HG03095 (cell line): ENCODE data around the gene ZFAND2A.
"Not testable (repeated sequence)": the region's sequence is repeated elsewhere in the genome, so short reads cannot be mapped to it uniquely, and the experiment has no call there.

Experiments used
- ATAC-seq: cut with Tn5 transposase; IDR thresholded peaks from one replicate; pipeline ENCODE4 v1.9.1; 2021; ENCODE audit warnings: moderate library complexity; ENCODE audit not compliant: unreplicated experiment

The ZFAND2A gene

GRCh38 chr7:1159891-1160669, at the start of gene ZFAND2A:
Gene ZFAND2A, minus strand, starts transcription at chr7:1160196. Its CDS starts 1,984 bp downstream, at chr7:1158212.
- peak; percentile 90 for ATAC-seq

DNA sequence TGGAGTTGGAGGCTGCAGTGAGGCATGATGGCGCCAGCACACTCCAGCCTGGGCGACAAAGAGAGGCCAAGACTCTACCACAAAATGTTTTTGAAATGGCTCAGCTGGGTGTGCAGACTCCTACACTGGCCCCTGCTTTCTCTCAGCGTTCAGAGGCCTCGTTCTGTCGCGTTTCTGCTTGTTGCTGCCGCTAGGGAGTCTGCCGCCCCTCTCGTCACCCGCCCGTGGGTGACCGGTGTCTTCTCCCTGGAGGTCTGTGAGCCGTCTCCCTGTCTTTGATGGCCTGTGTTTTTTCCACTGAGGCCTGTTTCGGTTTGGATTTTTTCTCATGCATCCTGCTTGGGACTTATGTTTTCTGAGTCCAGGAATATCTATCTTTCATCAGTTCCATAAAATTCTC, 49.1 kb upstream of the ZFAND2A start:
- ATAC-seq, result no peak

- not testable (repeated sequence) for ATAC-seq
Measured at GRCh38 chr7:1205742-1206141, 45.7 kb upstream of the ZFAND2A start.

DNA sequence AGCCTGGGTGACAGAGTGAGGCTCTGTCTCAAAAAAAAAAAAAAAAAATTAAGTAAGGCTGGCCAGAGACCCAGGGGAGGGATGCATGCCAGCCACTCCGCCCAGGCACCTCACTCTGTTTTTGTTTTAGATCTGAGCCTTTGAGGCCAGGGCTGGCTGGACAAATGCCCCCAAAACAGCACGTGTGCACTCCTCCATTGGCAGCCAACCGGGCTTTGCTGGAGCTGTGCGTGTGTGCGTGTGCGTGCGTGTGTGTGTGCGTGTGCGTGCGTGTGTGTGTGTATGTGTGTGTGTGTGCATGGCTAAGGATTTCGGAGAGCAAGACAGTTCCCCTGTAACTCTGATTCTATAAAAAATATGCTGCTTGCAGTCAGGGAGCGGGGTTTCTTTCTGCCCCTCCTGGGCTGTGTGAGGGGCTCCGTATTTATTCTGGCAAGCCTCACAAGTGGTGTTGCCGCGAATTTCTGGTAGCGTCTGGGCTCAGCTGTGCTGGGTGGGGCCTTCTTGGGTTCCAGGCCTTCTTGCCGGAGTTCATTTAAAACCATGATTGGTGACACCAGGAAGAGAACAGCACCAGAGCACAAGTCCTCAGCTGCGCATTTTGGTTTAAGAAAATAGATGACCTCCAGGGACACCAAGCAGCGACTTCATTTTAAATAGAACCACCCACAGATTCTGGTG, 44.6 kb upstream of the ZFAND2A start:
- ATAC-seq, result no peak

DNA sequence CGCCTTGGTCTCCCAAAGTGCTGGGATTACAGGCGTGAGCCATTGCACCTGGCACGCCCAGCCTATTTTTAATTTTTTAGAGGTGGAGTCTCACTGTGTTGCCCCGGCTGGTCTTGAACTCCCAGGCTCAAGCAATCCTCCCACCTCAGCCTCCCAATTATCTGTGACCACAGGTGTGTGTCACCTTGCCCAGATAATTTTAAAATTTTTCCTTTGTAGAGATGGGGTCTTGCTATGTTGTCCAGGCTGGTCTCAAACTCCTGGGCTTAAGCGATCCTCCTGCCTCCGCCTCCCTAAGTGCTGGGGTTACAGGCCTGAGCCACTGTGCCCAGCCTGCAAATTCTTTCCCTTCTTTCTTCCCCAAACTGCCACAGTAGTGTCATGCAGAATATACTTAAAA, 42.9 kb upstream of the ZFAND2A start:
- not testable (repeated sequence) for ATAC-seq

- ATAC-seq, result no peak
Measured at GRCh38 chr7:1201916-1202315, 41.9 kb upstream of the ZFAND2A start.

DNA sequence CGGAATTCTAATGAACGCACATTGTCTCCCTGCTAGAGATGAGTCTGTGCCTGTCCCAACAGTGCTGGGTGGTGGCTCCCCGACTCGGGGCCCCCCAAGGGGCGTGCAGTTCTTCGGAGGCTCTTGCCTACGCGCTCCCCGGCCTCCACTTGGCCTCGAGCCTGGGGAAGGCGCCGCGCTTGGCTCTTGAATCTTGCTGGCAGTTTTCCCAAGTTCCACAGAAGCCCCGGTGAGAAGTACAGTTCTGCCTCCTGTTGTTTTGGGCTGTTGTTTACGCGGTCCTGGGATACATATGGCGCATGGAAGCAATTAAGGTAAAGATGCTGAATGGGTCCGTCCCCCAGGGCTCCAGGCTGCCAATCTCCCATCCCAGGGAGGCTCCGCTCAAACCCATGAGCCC, 40.0 kb upstream of the ZFAND2A start:
- no peak for ATAC-seq

DNA sequence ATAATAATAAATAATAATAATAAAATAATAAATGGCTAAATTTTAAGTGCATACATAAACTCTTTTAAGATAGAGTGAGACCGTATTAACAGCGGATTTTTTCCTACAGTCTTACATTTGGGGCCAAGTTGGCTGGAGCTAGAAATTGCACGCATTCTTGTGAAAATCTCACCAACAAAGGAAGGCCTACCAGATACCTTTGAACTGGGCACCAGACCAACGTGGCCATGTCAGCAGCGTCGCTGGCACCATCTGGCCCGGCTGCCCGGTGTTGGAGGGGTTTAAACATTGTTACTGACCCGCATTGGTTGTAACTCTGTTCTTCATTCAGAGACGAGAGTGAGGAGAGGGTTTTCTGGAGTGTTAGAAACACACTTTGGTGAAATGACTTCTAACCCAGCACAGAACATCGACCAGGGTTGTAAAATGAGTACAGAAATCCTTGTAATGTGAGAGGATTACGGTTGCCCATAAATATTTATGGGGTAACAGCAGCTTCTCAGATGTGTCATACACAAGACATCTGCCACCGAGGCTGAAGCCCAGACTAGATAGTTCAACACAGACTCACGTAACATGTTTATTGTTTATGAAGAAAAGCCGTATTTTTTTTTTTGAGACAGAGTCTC, 38.1 kb upstream of the ZFAND2A start:
- no peak for ATAC-seq

DNA sequence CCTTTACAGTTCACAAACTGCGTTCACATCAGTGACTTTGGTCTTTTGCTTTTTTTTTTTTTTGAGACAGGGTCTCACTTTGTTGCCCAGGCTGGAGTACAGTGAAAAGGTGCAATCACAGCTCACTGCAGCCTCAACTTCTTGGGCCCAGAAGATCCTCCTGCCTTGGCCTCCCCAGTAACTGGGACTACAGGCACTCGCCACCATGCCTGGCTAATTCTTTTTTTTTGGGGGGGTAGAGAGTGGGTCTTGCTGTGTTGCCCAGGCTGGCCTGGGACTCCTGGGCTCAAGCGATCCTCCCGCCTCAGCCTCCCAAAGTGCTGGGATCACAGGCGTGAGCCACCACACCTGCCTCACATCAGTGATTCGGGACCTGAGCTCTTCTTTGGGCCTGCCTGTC, 37.0 kb upstream of the ZFAND2A start:
- ATAC-seq, result no peak

DNA sequence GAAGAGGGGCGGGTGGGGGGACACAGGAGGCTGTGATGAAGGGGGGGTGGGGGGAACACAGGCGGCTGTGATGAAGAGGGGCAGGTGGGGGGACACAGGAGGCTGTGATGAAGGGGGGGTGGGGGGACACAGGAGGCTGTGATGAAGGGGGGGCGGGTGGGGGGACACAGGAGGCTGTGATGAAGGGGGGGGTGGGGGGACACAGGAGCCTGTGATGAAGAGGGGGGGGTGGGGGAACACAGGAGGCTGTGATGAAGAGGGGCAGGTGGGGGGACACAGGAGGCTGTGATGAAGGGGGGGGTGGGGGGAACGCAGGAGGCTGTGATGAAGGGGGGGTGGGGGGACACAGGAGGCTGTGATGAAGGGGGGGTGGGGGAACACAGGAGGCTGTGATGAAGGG, 36.4 kb upstream of the ZFAND2A start:
- ATAC-seq, result not testable (repeated sequence)

- no peak for ATAC-seq
Measured at GRCh38 chr7:1193593-1194424, 33.8 kb upstream of the ZFAND2A start.

DNA sequence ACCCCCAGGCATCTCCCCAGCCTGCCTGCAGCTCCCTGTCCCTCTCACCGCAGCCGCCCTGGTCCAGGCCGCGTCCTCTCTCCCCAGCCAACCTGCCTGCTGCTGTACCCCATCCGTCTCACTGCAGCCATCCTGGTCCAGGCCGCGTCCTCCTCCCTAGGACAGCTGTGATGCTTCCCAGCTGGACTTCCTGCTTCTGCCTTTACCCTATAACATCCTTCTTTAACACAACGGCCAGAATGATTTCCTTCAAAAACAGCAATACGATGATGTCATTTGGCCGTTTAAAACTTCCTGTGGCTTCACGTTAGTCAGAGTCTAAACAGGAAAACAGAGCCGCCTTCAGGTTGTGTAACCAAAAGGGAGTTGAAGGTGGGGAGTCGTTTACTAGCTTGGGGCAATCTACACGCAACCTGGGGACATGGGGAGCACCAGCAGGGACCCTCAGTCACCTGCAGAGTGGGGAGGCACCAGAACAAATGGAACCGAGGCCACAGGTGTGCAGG, 32.2 kb upstream of the ZFAND2A start:
- ATAC-seq, result no peak

DNA sequence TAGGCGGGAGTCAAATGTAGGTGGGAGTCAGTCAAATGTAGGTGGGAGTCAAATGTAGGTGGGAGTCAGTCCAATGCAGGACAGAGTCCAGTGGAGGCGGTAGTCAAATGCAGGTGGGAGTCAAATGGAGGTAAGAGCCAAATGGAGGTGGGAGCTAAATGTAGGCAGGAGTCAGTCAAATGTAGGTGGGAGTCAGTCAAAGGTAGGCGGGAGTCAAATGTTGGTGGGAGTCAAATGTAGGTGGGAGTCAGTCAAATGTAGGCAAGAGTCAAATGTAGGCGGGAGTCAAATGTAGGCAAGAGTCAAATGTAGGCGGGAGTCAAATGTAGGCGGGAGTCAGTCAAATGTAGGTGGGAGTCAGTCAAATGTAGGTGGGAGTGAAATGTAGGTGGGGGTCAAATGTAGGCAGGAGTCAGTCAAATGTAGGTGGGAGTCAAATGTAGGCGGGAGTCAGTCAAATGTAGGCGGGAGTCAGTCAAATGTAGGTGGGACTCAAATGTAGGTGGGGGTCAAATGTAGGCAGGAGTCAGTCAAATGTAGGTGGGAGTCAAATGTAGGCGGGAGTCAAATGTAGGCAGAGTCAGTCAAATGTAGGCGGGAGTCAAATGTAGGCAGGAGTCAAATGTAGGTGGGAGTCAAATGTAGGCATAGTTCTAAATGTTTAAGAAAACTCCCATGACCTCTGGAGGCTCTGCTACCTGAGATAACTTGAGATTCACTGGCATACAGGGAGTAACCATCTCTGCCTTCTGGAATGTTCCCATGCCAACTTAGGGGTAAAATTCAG, 30.2 kb upstream of the ZFAND2A start:
- no peak for ATAC-seq

DNA sequence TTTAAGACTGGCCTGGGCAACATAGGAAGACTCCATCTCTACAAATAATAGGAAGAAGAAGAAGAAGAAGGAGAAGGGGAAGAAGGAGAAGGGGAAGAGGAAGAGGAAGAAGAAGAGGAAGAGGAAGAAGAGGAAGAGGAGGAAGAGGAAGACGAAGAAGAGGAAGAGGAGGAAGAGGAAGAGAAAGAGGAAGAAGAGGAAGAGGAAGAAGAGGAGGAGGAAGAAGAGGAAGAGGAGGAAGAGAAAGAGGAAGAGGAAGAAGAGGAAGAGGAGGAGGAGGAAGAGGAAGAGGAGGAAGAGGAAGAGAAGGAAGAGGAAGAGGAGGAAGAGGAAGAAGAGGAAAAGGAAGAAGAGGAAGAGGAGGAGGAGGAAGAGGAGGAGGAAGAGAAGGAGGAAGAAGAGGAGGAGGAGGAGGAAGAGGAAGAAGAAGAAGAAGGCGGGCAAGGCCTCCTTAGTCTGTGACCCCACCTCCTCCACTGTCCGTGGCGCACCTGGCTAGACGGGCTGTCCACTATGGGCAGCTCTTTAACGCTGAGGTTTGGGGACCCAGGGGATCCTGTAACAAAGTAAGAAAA, 28.8 kb upstream of the ZFAND2A start:
- no peak for ATAC-seq

GRCh38 chr7:1187127-1187526, 27.1 kb upstream of the ZFAND2A start:
- no peak for ATAC-seq

- no peak for ATAC-seq
Measured at GRCh38 chr7:1181640-1182039, 21.6 kb upstream of the ZFAND2A start.

DNA sequence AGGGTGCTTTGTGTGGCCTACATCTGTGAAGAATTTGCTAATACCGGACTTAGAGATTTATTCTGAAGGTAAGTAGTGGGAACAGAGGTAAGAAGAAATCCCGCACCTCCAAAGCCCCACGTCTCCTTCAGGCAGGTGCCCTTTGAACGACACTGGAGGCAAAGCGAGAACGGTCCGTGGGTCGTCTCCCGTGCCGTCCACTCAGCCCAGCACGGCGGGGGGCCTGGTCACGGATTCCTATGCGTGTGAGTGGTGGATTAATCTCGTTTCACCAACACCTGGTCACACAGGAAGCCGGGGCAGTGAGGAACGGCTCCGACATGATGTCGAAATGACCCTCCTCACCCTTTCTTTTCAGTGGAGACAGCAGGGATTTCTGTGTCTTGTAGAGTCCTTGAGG, 21.0 kb upstream of the ZFAND2A start:
- no peak for ATAC-seq

DNA sequence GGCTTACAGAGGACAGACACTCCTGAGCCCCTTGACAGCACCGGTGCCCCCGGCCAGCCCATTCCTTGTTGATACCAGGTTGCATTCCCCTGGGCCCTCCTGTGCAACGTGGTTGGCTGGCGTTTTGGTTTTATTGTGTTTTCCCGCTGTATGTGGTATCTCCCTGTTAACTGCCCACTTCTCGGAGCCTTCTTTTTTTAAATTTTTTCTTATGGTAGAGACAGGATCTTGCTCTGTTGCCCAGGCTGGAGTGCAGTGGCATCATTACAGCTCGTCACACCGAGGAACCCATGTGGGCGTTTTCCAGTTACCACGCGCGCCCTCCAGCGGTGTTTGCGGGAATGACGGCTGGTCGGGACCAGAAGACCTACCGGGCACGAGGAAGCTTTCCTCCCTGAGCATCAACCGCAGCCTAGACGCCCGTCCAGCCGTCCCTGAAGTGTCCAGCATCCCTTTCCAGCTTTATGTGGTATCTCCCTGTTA, 16.9 kb upstream of the ZFAND2A start:
- peak; percentile 57 for ATAC-seq

- peak; percentile 44 for ATAC-seq
Measured at GRCh38 chr7:1175967-1176851, 16.2 kb upstream of the ZFAND2A start.
